Progenitor cell of endocrine pancreas (in vitro differentiated cells): ENCODE data around the gene NEK8. TPM values are rescaled to one million over a fixed set of nuclear protein-coding genes. Genes with fewer than 3 reads are reported as not detected.

Source experiments
- DNase-seq: peaks from one replicate; pipeline ENCODE4 v3.0.0; 2021; ENCODE audit warnings: low spot score; ENCODE audit not compliant: unreplicated experiment
- H3K27ac Mint-ChIP-seq: 2 replicates; pipeline ENCODE4 v1.8.0; 2021; ENCODE audit warnings: mild to moderate bottlenecking, moderate library complexity, mixed read lengths
- H3K27me3 Mint-ChIP-seq: 2 replicates; pipeline ENCODE4 v1.8.0; 2021; ENCODE audit warnings: mixed read lengths
- H3K36me3 Mint-ChIP-seq: 2 replicates; pipeline ENCODE4 v1.8.0; 2022; ENCODE audit warnings: mixed read lengths; ENCODE audit not compliant: insufficient read depth
- H3K4me1 Mint-ChIP-seq: 2 replicates; pipeline ENCODE4 v1.8.0; 2021; ENCODE audit warnings: low read depth, mixed read lengths
- H3K4me3 Mint-ChIP-seq: 2 replicates; pipeline ENCODE4 v1.8.0; 2021; ENCODE audit warnings: low read depth, mild to moderate bottlenecking, moderate library complexity, mixed read lengths
- H3K9me3 Mint-ChIP-seq: 2 replicates; pipeline ENCODE4 v1.8.0; 2021; ENCODE audit warnings: low read depth, mixed read lengths
- CTCF ChIP-seq: fragments of 200-600 bp; sonication (generic); IDR thresholded peaks from one replicate; pipeline ENCODE4 v1.5.0; 2021; ENCODE audit warnings: antibody characterized with exemption, mild to moderate bottlenecking; ENCODE audit not compliant: unreplicated experiment
- total RNA-seq: library from RNA; stranded (reverse); gene quantifications from 2 replicates; pipeline ENCODE4 v1.2.1, GENCODE V29; 2021

Gene NEK8
- total RNA-seq, 1 donor from 2014 or later = 15.4 TPM

- no peak for DNase-seq
- H3K4me3 Mint-ChIP-seq = no peak overlapping the region
- H3K4me1 Mint-ChIP-seq = peaks cover 1% of the 10 kb centered on the region
- H3K27me3 Mint-ChIP-seq = no peaks in the 10 kb centered on the region
- no peaks in the 10 kb centered on the region for H3K9me3 Mint-ChIP-seq
- peaks cover 19% of the 10 kb centered on the region for H3K36me3 Mint-ChIP-seq
- TF ChIP-seq CTCF = no peak
- no peak overlapping the region for H3K27ac Mint-ChIP-seq
These were observed 23.4 kb upstream of the NEK8 start for GRCh38 chr17:28705074-28705659.

- H3K4me3 Mint-ChIP-seq = no peak overlapping the region
- DNase-seq = no peak
- H3K36me3 Mint-ChIP-seq = peaks cover 17% of the 10 kb centered on the region
- H3K4me1 Mint-ChIP-seq = peaks cover 5% of the 10 kb centered on the region
- H3K27me3 Mint-ChIP-seq = no peaks in the 10 kb centered on the region
- TF ChIP-seq CTCF = no peak
- H3K9me3 Mint-ChIP-seq = no peaks in the 10 kb centered on the region
- H3K27ac Mint-ChIP-seq = peak overlapping the region; percentile 43
These were observed 22.8 kb upstream of the NEK8 start for GRCh38 chr17:28705728-28706334.

GRCh38 chr17:28706471-28707338, 21.9 kb upstream of the NEK8 start:
- no peak for DNase-seq
- no peaks in the 10 kb centered on the region for H3K9me3 Mint-ChIP-seq
- H3K27me3 Mint-ChIP-seq = no peaks in the 10 kb centered on the region
- H3K36me3 Mint-ChIP-seq = peaks cover 12% of the 10 kb centered on the region
- peaks cover 7% of the 10 kb centered on the region for H3K4me1 Mint-ChIP-seq
- H3K27ac Mint-ChIP-seq = no peak overlapping the region
- TF ChIP-seq CTCF = no peak
- no peak overlapping the region for H3K4me3 Mint-ChIP-seq

GRCh38 chr17:28707339-28707720, 21.3 kb upstream of the NEK8 start:
- Mint-ChIP-seq H3K27ac (no peak overlapping the region), H3K4me1 (peaks cover 10% of the 10 kb centered on the region), H3K27me3 (no peaks in the 10 kb centered on the region), H3K4me3 (no peak overlapping the region), H3K36me3 (peaks cover 10% of the 10 kb centered on the region), H3K9me3 (no peaks in the 10 kb centered on the region)
- no peak for DNase-seq
- no peak for TF ChIP-seq CTCF

- no peaks in the 10 kb centered on the region for H3K9me3 Mint-ChIP-seq
- peak overlapping the region; percentile 100 for H3K27ac Mint-ChIP-seq
- TF ChIP-seq CTCF = no peak
- peaks cover 20% of the 10 kb centered on the region for H3K36me3 Mint-ChIP-seq
- no peaks in the 10 kb centered on the region for H3K27me3 Mint-ChIP-seq
- peaks cover 16% of the 10 kb centered on the region for H3K4me1 Mint-ChIP-seq
- DNase-seq = peak; percentile 96
- H3K4me3 Mint-ChIP-seq = peak overlapping the region; percentile 95
These were observed 17.5 kb upstream of the NEK8 start for GRCh38 chr17:28710861-28711722.
